Adrenal gland (tissue), 5 donors: Measurements from ENCODE around the gene TUBA3D.
"Not testable (repeated sequence)": the region's sequence is repeated elsewhere in the genome, so short reads cannot be mapped to it uniquely, and the experiment has no call there.

Experiments
- POLR2A ChIP-seq, 2 donors: fragments of 450-650 bp; IDR thresholded peaks; one replicate each; pipeline ENCODE4 v1.6.1; 2017; ENCODE audit warnings: antibody characterized with exemption in 2 of 2, mild to moderate bottlenecking in 2 of 2, moderate library complexity in 1 of 2
- TF ChIP-seq, protein P1 (sequence below), 6 experiments: fragments of 450-650 bp in 4 of 6; fragments of 200-600 bp in 2 of 6; sonication (generic) in 1 of 6; IDR thresholded peaks; 1 replicate in 5 of 6; 2 replicates in 1 of 6; pipeline versions ENCODE4 v1.5.1 to v1.8.0; 2016 to 2021; ENCODE audit warnings: antibody characterized with exemption in 6 of 6, mild to moderate bottlenecking in 2 of 6, moderate library complexity in 1 of 6
- donor health status: DM: no; HTN: no; CAD: no.

DNA sequence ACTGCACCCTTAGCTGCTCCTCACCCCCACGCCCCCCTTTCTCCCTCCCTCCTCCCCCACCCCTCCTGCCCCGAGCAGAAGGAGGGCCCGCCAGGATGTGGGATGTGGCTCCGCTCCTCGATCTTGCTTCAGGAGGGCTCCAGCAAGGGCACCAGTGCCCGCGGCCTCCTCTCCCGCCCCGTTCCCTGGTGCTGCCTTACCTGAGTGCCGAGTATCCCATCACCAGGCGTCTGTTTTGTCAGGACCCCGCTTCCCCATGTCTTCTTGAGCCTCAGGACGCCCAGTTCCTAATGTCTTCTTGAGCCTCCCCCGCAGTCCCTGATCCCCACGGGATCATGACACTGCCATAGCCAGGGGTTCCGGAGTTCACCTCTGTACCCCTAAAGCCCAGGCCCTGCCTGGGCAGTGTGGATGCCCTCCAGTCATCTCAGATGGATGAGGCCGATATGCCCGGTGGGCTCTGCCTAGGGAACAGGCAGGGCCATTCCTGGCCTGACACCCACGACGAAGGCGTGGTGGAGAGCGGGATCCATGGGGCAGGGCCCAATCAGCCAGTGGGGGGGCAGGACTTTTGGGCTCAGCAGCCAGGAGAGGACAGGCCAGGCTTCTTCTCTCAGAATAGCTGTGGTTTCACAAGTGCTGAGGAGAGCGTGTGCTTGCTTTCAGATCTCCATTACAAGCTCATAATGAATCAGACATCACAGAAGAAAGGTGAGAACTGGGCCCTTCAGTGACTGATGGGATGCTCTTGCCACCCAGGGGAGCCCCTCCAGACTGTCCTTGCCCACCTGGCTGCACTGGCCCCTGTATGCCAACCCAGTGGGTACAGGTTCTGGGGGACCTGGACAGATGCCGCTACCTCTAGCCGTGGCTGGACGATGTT, 53.3 kb downstream of the TUBA3D start:
- TF ChIP-seq, protein P1, sequence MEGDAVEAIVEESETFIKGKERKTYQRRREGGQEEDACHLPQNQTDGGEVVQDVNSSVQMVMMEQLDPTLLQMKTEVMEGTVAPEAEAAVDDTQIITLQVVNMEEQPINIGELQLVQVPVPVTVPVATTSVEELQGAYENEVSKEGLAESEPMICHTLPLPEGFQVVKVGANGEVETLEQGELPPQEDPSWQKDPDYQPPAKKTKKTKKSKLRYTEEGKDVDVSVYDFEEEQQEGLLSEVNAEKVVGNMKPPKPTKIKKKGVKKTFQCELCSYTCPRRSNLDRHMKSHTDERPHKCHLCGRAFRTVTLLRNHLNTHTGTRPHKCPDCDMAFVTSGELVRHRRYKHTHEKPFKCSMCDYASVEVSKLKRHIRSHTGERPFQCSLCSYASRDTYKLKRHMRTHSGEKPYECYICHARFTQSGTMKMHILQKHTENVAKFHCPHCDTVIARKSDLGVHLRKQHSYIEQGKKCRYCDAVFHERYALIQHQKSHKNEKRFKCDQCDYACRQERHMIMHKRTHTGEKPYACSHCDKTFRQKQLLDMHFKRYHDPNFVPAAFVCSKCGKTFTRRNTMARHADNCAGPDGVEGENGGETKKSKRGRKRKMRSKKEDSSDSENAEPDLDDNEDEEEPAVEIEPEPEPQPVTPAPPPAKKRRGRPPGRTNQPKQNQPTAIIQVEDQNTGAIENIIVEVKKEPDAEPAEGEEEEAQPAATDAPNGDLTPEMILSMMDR (IDR thresholded peaks at IDR 0.05): not testable (repeated sequence)
- not testable (repeated sequence) for TF ChIP-seq POLR2A (IDR thresholded peaks at IDR 0.05)
